ENCODE data around the gene PRDM15. TPM values are rescaled to one million over a fixed set of nuclear protein-coding genes. Genes with fewer than 3 reads are reported as not detected.
A peak's percentile ranks its signal among the peaks of the same experiment; 100 is the strongest.

The PRDM15 gene
- total and polyA plus RNA-seq, 2 donors (not counting 3 experiments of a cell fraction or from before 2014, with no cell fraction given), result 11.8 to 12.9 TPM

- TF ChIP-seq MAX (IDR thresholded peaks at IDR 0.05; ENCODE audit: insufficient read depth, insufficient read length), result no peak
- POLR2A ChIA-PET, result no interaction called here
- no peak overlapping the region for H3K9ac ChIP-seq (replicated peaks; ENCODE audit: extremely low read depth, insufficient read depth, low read length)
- no TSS peak for BruUV-seq (replicated peaks)
- no peak for DNase-seq (ENCODE audit: low read depth, low spot score)
- no peaks in the 10 kb centered on the region for H3K9me3 ChIP-seq (replicated peaks; ENCODE audit: control insufficient read depth, insufficient read depth, low read length)
- no peaks in the 10 kb centered on the region for H4K20me1 ChIP-seq (replicated peaks; ENCODE audit: control insufficient read depth, extremely low read depth, insufficient read depth, low read length)
- no peak overlapping the region for H3K4me3 ChIP-seq (replicated peaks in 1 of 3; ENCODE audit: insufficient read depth in 1 of 3, low read depth in 1 of 3, low read length in 3 of 3)
- dilution Hi-C loops (cut with MboI; ENCODE audit: extremely low pct_ligation_motif_present, low sequenced_read_pairs) (no loop called here), intact Hi-C loops (cut with micrococcal nuclease) (no loop called here)
- no peak overlapping the region for H3K27ac ChIP-seq (ENCODE audit: insufficient read depth, low read depth, low read length)
- H2AFZ ChIP-seq (ENCODE audit: low read depth, low read length), result no peak overlapping the region
- CTCF ChIA-PET, result interaction anchor here (0.7 to 2.9 kb wide), 4 partner anchors 111 to 189 kb away, joined by 3 to 14 read pairs (median 10); no protein-coding TSS in a partner anchor
- no peak overlapping the region for H3K4me2 ChIP-seq (ENCODE audit: insufficient read depth, low read length)
- no peak for FAIRE-seq
- no peaks in the 10 kb centered on the region for H3K27me3 ChIP-seq (ENCODE audit: control insufficient read depth in 2 of 2, insufficient read depth in 2 of 2, low read length in 2 of 2)
- no peaks in the 10 kb centered on the region for H3K9me1 ChIP-seq (replicated peaks; ENCODE audit: control insufficient read depth, extremely low read depth, insufficient read depth, low read length)
- H3K36me3 ChIP-seq (ENCODE audit: control insufficient read depth in 2 of 2, extremely low read depth in 1 of 2, insufficient read depth in 2 of 2, low read length in 2 of 2), result no peaks in the 10 kb centered on the region
- H3K4me1 ChIP-seq (ENCODE audit: control insufficient read depth, extremely low read depth, insufficient read depth, low read length), result peaks cover 23% of the 10 kb centered on the region
- H3K79me2 ChIP-seq (ENCODE audit: control insufficient read depth, insufficient read depth, low read length), result peaks cover 14% of the 10 kb centered on the region
Measured at GRCh38 chr21:41927727-41928409, 48.7 kb upstream of the PRDM15 start.

GRCh38 chr21:41926807-41927171, 47.6 kb upstream of the PRDM15 start:
- no peaks in the 10 kb centered on the region for H3K9me1 ChIP-seq (replicated peaks; ENCODE audit: control insufficient read depth, extremely low read depth, insufficient read depth, low read length)
- ChIA-PET CTCF (interaction anchor here (1.2 to 2.4 kb wide), 6 partner anchors 12 to 643 kb away, joined by 3 to 14 read pairs (median 6); no protein-coding TSS in a partner anchor), POLR2A (no interaction called here)
- peak overlapping the region; percentile 77 for H3K9ac ChIP-seq (replicated peaks; ENCODE audit: extremely low read depth, insufficient read depth, low read length)
- no TSS peak for BruUV-seq (replicated peaks)
- FAIRE-seq (no peak), DNase-seq (ENCODE audit: low read depth, low spot score) (no peak)
- no peaks in the 10 kb centered on the region for H3K9me3 ChIP-seq (replicated peaks; ENCODE audit: control insufficient read depth, insufficient read depth, low read length)
- H3K4me1 ChIP-seq (ENCODE audit: control insufficient read depth, extremely low read depth, insufficient read depth, low read length), result peaks cover 13% of the 10 kb centered on the region
- peak overlapping the region; percentile 62 for H3K27ac ChIP-seq (ENCODE audit: insufficient read depth, low read depth, low read length)
- dilution Hi-C loops (cut with MboI; ENCODE audit: extremely low pct_ligation_motif_present, low sequenced_read_pairs) (no loop called here), intact Hi-C loops (cut with micrococcal nuclease) (no loop called here)
- H3K4me3 ChIP-seq (replicated peaks in 1 of 3; ENCODE audit: insufficient read depth in 1 of 3, low read depth in 1 of 3, low read length in 3 of 3), result peak overlapping the region; percentile 0 to 40 (median 14)
- H4K20me1 ChIP-seq (replicated peaks; ENCODE audit: control insufficient read depth, extremely low read depth, insufficient read depth, low read length), result no peaks in the 10 kb centered on the region
- H3K36me3 ChIP-seq (ENCODE audit: control insufficient read depth in 2 of 2, extremely low read depth in 1 of 2, insufficient read depth in 2 of 2, low read length in 2 of 2), result no peaks in the 10 kb centered on the region
- H3K4me2 ChIP-seq (ENCODE audit: insufficient read depth, low read length), result peak overlapping the region; percentile 80
- peak overlapping the region; percentile 69 for H2AFZ ChIP-seq (ENCODE audit: low read depth, low read length)
- peaks cover 14% of the 10 kb centered on the region for H3K79me2 ChIP-seq (ENCODE audit: control insufficient read depth, insufficient read depth, low read length)
- H3K27me3 ChIP-seq (ENCODE audit: control insufficient read depth in 2 of 2, insufficient read depth in 2 of 2, low read length in 2 of 2), result no peaks in the 10 kb centered on the region
- no peak for TF ChIP-seq EZH2 (IDR thresholded peaks at IDR 0.05; ENCODE audit: borderline replicate concordance, low read depth, low read length, severe bottlenecking)
- TF ChIP-seq CTCF (IDR thresholded peaks at IDR 0.05; ENCODE audit: extremely low read depth in 1 of 2, insufficient read depth in 1 of 2, low read depth in 1 of 2, low read length in 2 of 2), result no peak
- no peak for TF ChIP-seq GATA2 (IDR thresholded peaks at IDR 0.05; ENCODE audit: insufficient read depth, insufficient read length, low read depth, low read length)
- no peak for TF ChIP-seq FOS (IDR thresholded peaks at IDR 0.05; ENCODE audit: borderline replicate concordance, insufficient read depth, low read length)
- no peak for TF ChIP-seq JUN (IDR thresholded peaks at IDR 0.05; ENCODE audit: borderline replicate concordance, insufficient read depth, insufficient read length, low read depth)
- no peak for TF ChIP-seq MAX (IDR thresholded peaks at IDR 0.05; ENCODE audit: insufficient read depth, insufficient read length)
- no peak for TF ChIP-seq MYC (IDR thresholded peaks at IDR 0.05; ENCODE audit: low read depth, low read length)
